ENCODE results near the gene SH3BP2. TPM values are rescaled to one million over a fixed set of nuclear protein-coding genes. Genes with fewer than 3 reads are reported as not detected.

The SH3BP2 gene
- total RNA-seq, 2 donors from 2014 or later = 54.3 to 75.2 TPM

- intact Hi-C loops (cut with DNase I, micrococcal nuclease) = no loop called here
- ATAC-seq = no peak
- DNase-seq = no peak
Measured at GRCh38 chr4:2859514-2859913, 66.6 kb downstream of the SH3BP2 start.

- intact Hi-C loops (cut with DNase I, micrococcal nuclease) = no loop called here
- DNase-seq = no peak
- peak; percentile 18 for ATAC-seq
Measured at GRCh38 chr4:2860391-2861348, 67.8 kb downstream of the SH3BP2 start.

- DNase-seq (no peak), ATAC-seq (no peak)
- intact Hi-C loops (cut with DNase I, micrococcal nuclease) = no loop called here
Measured at GRCh38 chr4:2861631-2862436, 68.9 kb downstream of the SH3BP2 start.

- ATAC-seq = no peak
- DNase-seq = no peak
- intact Hi-C loops (cut with DNase I, micrococcal nuclease) = no loop called here
Measured at GRCh38 chr4:2862528-2862927, 69.6 kb downstream of the SH3BP2 start.

GRCh38 chr4:2863649-2864048 is 70.8 kb downstream of the SH3BP2 start:
- no peak for ATAC-seq
- no peak for DNase-seq
- intact Hi-C loops (cut with DNase I, micrococcal nuclease) = no loop called here

GRCh38 chr4:2865196-2865780 is 72.4 kb downstream of the SH3BP2 start:
- intact Hi-C loops (cut with DNase I, micrococcal nuclease) = no loop called here
- ATAC-seq = no peak
- DNase-seq = no peak

- intact Hi-C loops (cut with DNase I, micrococcal nuclease) = no loop called here
- DNase-seq (no peak), ATAC-seq (no peak)
Measured at GRCh38 chr4:2866160-2866861, 73.4 kb downstream of the SH3BP2 start.

GRCh38 chr4:2866891-2867290 is 74.0 kb downstream of the SH3BP2 start:
- DNase-seq (no peak), ATAC-seq (no peak)
- intact Hi-C loops (cut with DNase I, micrococcal nuclease) = no loop called here

- ATAC-seq = no peak
- DNase-seq = no peak
- intact Hi-C loops (cut with DNase I, micrococcal nuclease) = no loop called here
Measured at GRCh38 chr4:2867758-2868491, 75.0 kb downstream of the SH3BP2 start.

- intact Hi-C loops (cut with DNase I, micrococcal nuclease) = no loop called here
- no peak for DNase-seq
- ATAC-seq = no peak
Measured at GRCh38 chr4:2868877-2869487, 76.1 kb downstream of the SH3BP2 start.

- intact Hi-C loops (cut with DNase I, micrococcal nuclease) = no loop called here
- ATAC-seq (no peak), DNase-seq (no peak)
Measured at GRCh38 chr4:2869659-2870058, 76.8 kb downstream of the SH3BP2 start.

GRCh38 chr4:2870082-2870481 is 77.2 kb downstream of the SH3BP2 start:
- DNase-seq (no peak), ATAC-seq (no peak)
- intact Hi-C loops (cut with DNase I, micrococcal nuclease) = no loop called here

GRCh38 chr4:2871466-2871865 is 78.6 kb downstream of the SH3BP2 start:
- ATAC-seq (no peak), DNase-seq (no peak)
- intact Hi-C loops (cut with DNase I, micrococcal nuclease) = no loop called here

GRCh38 chr4:2871911-2872310 is 79.0 kb downstream of the SH3BP2 start:
- no peak for DNase-seq
- ATAC-seq = no peak
- intact Hi-C loops (cut with DNase I, micrococcal nuclease) = no loop called here

- intact Hi-C loops (cut with DNase I, micrococcal nuclease) = no loop called here
- ATAC-seq (peak; percentile 94), DNase-seq (no peak)
Measured at GRCh38 chr4:2873329-2873728, 80.4 kb downstream of the SH3BP2 start.

GRCh38 chr4:2874861-2875260 is 82.0 kb downstream of the SH3BP2 start:
- DNase-seq (no peak), ATAC-seq (no peak)
- intact Hi-C loops (cut with DNase I, micrococcal nuclease) = no loop called here

- intact Hi-C loops (cut with DNase I, micrococcal nuclease) = no loop called here
- ATAC-seq (no peak), DNase-seq (no peak)
Measured at GRCh38 chr4:2875556-2875955, 82.7 kb downstream of the SH3BP2 start.

GRCh38 chr4:2878346-2878745 is 85.5 kb downstream of the SH3BP2 start:
- intact Hi-C loops (cut with DNase I, micrococcal nuclease) = no loop called here
- DNase-seq (no peak), ATAC-seq (no peak)

Data from left colon (tissue), 2 donors.